ENCODE results near the gene SFXN2.
"Not testable (repeated sequence)": the region's sequence is repeated elsewhere in the genome, so short reads cannot be mapped to it uniquely, and the experiment has no call there.

Gene SFXN2

GRCh38 chr10:102758240-102758932 is 44.0 kb downstream of the SFXN2 start:
- DNase-seq, result no peak

GRCh38 chr10:102758933-102759262 is 44.5 kb downstream of the SFXN2 start:
- not testable (repeated sequence) for DNase-seq

- no peak for DNase-seq
Observed at GRCh38 chr10:102759497-102760210, 45.2 kb downstream of the SFXN2 start.

- no peak for DNase-seq
Observed at GRCh38 chr10:102761981-102762380, 47.5 kb downstream of the SFXN2 start.

GRCh38 chr10:102762401-102763015 is 48.1 kb downstream of the SFXN2 start:
- no peak for DNase-seq

GRCh38 chr10:102763037-102763607 is 48.7 kb downstream of the SFXN2 start:
- no peak for DNase-seq

- DNase-seq, result no peak
Observed at GRCh38 chr10:102764470-102765161, 50.2 kb downstream of the SFXN2 start.

GRCh38 chr10:102765336-102765735 is 50.9 kb downstream of the SFXN2 start:
- DNase-seq, result no peak

- no peak for DNase-seq
Observed at GRCh38 chr10:102767428-102768160, 53.2 kb downstream of the SFXN2 start.

- DNase-seq, result no peak
Observed at GRCh38 chr10:102769375-102770107, 55.1 kb downstream of the SFXN2 start.

- no peak for DNase-seq
Observed at GRCh38 chr10:102770108-102770482, 55.7 kb downstream of the SFXN2 start.

- DNase-seq, result no peak
Observed at GRCh38 chr10:102770792-102771191, 56.4 kb downstream of the SFXN2 start.

GRCh38 chr10:102773320-102773719 is 58.9 kb downstream of the SFXN2 start:
- no peak for DNase-seq

- no peak for DNase-seq
Observed at GRCh38 chr10:102773986-102774385, 59.5 kb downstream of the SFXN2 start.

- no peak for DNase-seq
Observed at GRCh38 chr10:102775201-102775934, 60.9 kb downstream of the SFXN2 start.

GRCh38 chr10:102775935-102776669 is 61.7 kb downstream of the SFXN2 start:
- DNase-seq, result no peak

GRCh38 chr10:102776779-102777456 is 62.5 kb downstream of the SFXN2 start:
- DNase-seq, result no peak

GRCh38 chr10:102777711-102778453 is 63.4 kb downstream of the SFXN2 start:
- DNase-seq, result no peak

GRCh38 chr10:102778781-102779180 is 64.3 kb downstream of the SFXN2 start:
- no peak for DNase-seq
